Measurements from ENCODE around the gene PTPRCAP. TPM values are rescaled to one million over a fixed set of nuclear protein-coding genes. Genes with fewer than 3 reads are reported as not detected.

The PTPRCAP gene
- total and polyA plus RNA-seq, 2 donors from 2014 or later: 4.7 to 20.3 TPM

GRCh38 chr11:67410369-67410831, 27.1 kb downstream of the PTPRCAP start:
- DNase-seq: no peak
- intact Hi-C loops (cut with DNase I): no loop called here

DNA sequence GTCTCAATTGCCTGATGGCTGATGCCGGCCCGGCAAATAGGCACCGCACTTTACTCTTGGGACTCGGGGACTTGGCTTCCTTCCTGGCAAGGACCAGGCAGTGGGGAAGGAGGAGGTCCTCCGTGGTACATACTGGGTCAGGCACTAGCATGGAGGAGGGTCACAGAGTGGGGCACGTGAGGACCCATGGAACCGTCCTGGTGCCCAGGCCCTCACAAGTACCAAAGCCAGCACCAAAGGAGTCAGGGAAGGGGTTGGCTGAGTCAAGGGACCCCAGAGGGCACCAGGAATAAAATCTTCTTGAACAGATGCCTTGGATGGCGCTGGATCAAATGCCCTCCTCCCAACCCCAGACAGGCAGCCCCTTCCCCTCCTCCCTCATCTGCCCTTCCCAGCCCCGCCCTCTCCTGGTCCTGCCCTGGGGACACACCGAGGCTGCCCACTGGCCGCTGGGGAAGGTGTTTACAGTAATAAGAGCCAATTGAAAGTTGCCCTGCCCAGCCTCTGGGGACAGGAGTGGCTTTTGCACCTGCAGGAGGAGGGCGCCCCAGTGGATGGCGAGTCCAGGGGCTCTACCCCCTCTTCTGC, 27.6 kb downstream of the PTPRCAP start:
- DNase-seq: no peak
- Histone ChIP-seq H3K27ac (ENCODE audit: low read depth in 2 of 2, low read length in 2 of 2) (no peak overlapping the region), H3K27me3 (ENCODE audit: control insufficient read depth, insufficient read depth, low read length) (no peaks in the 10 kb centered on the region), H3K9me3 (ENCODE audit: control insufficient read depth in 2 of 3, insufficient read depth in 1 of 3, low read length in 3 of 3) (no peaks in the 10 kb centered on the region), H3K4me3 (ENCODE audit: low read length in 3 of 3) (no peak overlapping the region), H3K9ac (ENCODE audit: low read length in 3 of 3) (no peak overlapping the region), H3K36me3 (ENCODE audit: control insufficient read depth in 2 of 3, insufficient read depth in 3 of 3, low read length in 3 of 3) (no peaks in the 10 kb centered on the region), H3K4me1 (ENCODE audit: control insufficient read depth in 2 of 3, insufficient read depth in 2 of 3, low read depth in 1 of 3, low read length in 3 of 3) (no peaks in the 10 kb centered on the region)
- FAIRE-seq: no peak
- intact Hi-C loops (cut with DNase I): no loop called here
- TF ChIP-seq CTCF (IDR thresholded peaks at IDR 0.05; ENCODE audit: borderline replicate concordance, extremely low read depth, insufficient read depth): no peak

More at GRCh38 chr11:67410369-67410831, 27.1 kb downstream of the PTPRCAP start:
- Histone ChIP-seq H3K9ac (ENCODE audit: low read length in 3 of 3) (no peak overlapping the region), H3K27me3 (ENCODE audit: control insufficient read depth, insufficient read depth, low read length) (no peaks in the 10 kb centered on the region), H3K4me1 (ENCODE audit: control insufficient read depth in 2 of 3, insufficient read depth in 2 of 3, low read depth in 1 of 3, low read length in 3 of 3) (peaks cover 0 to 3% (median 0%) of the 10 kb centered on the region in 3 donors), H3K36me3 (ENCODE audit: control insufficient read depth in 2 of 3, insufficient read depth in 3 of 3, low read length in 3 of 3) (no peaks in the 10 kb centered on the region), H3K4me3 (ENCODE audit: low read length in 3 of 3) (no peak overlapping the region), H3K9me3 (ENCODE audit: control insufficient read depth in 2 of 3, insufficient read depth in 1 of 3, low read length in 3 of 3) (no peaks in the 10 kb centered on the region), H3K27ac (ENCODE audit: low read depth in 2 of 2, low read length in 2 of 2) (no peak overlapping the region)
- TF ChIP-seq CTCF (IDR thresholded peaks at IDR 0.05; ENCODE audit: borderline replicate concordance, extremely low read depth, insufficient read depth): no peak
- FAIRE-seq: no peak

DNA sequence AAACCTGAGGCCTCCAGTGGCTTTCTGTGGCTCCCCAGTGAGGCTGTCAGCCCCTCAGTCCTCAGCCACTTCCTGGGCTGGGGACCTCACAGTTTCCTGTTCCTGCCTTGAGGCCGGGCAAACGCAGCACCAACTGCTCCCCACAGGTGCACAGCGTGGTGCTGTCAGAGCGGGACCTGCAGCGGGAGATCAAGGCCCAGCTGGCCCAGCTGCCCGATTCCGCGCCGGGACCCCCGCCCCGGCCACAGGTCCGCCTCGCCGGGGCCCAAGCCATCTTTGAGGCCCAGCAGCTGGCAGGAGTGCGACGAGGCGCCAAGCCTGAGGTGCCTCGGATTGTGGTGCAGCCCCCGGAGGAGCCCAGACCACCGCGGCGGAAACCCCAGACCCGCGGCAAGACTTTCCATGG, 28.2 kb downstream of the PTPRCAP start:
- H3K4me3 ChIP-seq (ENCODE audit: low read length in 3 of 3): no peak overlapping the region
- H3K27ac ChIP-seq (ENCODE audit: low read depth in 2 of 2, low read length in 2 of 2): no peak overlapping the region
- TF ChIP-seq CTCF (IDR thresholded peaks at IDR 0.05; ENCODE audit: borderline replicate concordance, extremely low read depth, insufficient read depth): no peak
- no peaks in the 10 kb centered on the region for H3K27me3 ChIP-seq (ENCODE audit: control insufficient read depth, insufficient read depth, low read length)
- intact Hi-C loops (cut with DNase I): no loop called here
- H3K9me3 ChIP-seq (ENCODE audit: control insufficient read depth in 2 of 3, insufficient read depth in 1 of 3, low read length in 3 of 3): no peaks in the 10 kb centered on the region
- H3K36me3 ChIP-seq (ENCODE audit: control insufficient read depth in 2 of 3, insufficient read depth in 3 of 3, low read length in 3 of 3): no peaks in the 10 kb centered on the region
- H3K9ac ChIP-seq (ENCODE audit: low read length in 3 of 3): no peak overlapping the region
- H3K4me1 ChIP-seq (ENCODE audit: control insufficient read depth in 2 of 3, insufficient read depth in 2 of 3, low read depth in 1 of 3, low read length in 3 of 3): no peaks in the 10 kb centered on the region
- FAIRE-seq (no peak), DNase-seq (peak in 1 of 5 donors; percentile 85)

Data from kidney (tissue), 14 donors.